Activated naive CD8-positive, alpha-beta T cell treated with anti-CD3 and anti-CD28 coated beads for 36 hours (primary cell): ENCODE results near the gene RYR3. TPM values are rescaled to one million over a fixed set of nuclear protein-coding genes. Genes with fewer than 3 reads are reported as not detected.

Experiments
- DNase-seq: peaks from one replicate; pipeline ENCODE4 v3.0.0; 2021
- H3K27ac Mint-ChIP-seq: one replicate; pipeline ENCODE4 v1.8.0; 2022; ENCODE audit warnings: mild to moderate bottlenecking, moderate library complexity, mixed read lengths
- H3K27me3 Mint-ChIP-seq: one replicate; pipeline ENCODE4 v1.8.0; 2022; ENCODE audit warnings: mild to moderate bottlenecking, mixed read lengths
- H3K36me3 Mint-ChIP-seq: one replicate; pipeline ENCODE4 v1.8.0; 2021; ENCODE audit warnings: mild to moderate bottlenecking, mixed read lengths
- H3K4me1 Mint-ChIP-seq: one replicate; pipeline ENCODE4 v1.8.0; 2021; ENCODE audit warnings: mixed read lengths
- H3K4me3 Mint-ChIP-seq: one replicate; pipeline ENCODE4 v1.8.0; 2022; ENCODE audit warnings: mild to moderate bottlenecking, moderate library complexity, mixed read lengths
- H3K9me3 Mint-ChIP-seq: one replicate; pipeline ENCODE4 v1.8.0; 2022; ENCODE audit warnings: mixed read lengths
- total RNA-seq, 2 experiments: library from RNA; stranded (reverse); gene quantifications; one replicate each; pipeline ENCODE4 v1.2.3, GENCODE V29; 2021

The RYR3 gene
- total RNA-seq, 2 experiments from 2014 or later = not detected

DNA sequence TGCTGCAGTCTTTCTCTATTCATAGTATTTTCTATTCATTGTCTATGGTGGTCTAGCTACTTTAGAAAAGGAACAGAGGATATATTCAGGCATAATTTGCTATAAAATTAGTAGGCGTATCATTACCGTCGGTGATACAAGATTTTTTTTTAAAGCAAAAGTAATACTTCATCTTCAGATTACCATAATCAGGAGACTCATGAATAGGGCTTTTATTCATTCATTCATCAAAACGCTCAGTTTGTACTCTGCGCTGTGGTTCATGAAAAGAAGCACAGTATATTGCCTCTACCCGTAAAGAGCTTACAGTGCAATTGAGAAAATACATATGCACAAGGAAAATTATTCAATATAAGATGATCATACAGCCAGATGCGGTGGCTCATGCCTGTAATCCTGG, 520.9 kb downstream of the RYR3 start:
- H3K4me3 Mint-ChIP-seq = no peak overlapping the region
- no peak overlapping the region for H3K27ac Mint-ChIP-seq
- no peaks in the 10 kb centered on the region for H3K9me3 Mint-ChIP-seq
- peaks cover 8% of the 10 kb centered on the region for H3K27me3 Mint-ChIP-seq
- H3K4me1 Mint-ChIP-seq = no peaks in the 10 kb centered on the region
- no peak for DNase-seq
- H3K36me3 Mint-ChIP-seq = no peaks in the 10 kb centered on the region

GRCh38 chr15:33834892-33835743, 524.4 kb downstream of the RYR3 start:
- Mint-ChIP-seq H3K4me1 (no peaks in the 10 kb centered on the region), H3K27ac (no peak overlapping the region), H3K36me3 (no peaks in the 10 kb centered on the region), H3K27me3 (no peaks in the 10 kb centered on the region), H3K4me3 (no peak overlapping the region), H3K9me3 (no peaks in the 10 kb centered on the region)
- DNase-seq = no peak

DNA sequence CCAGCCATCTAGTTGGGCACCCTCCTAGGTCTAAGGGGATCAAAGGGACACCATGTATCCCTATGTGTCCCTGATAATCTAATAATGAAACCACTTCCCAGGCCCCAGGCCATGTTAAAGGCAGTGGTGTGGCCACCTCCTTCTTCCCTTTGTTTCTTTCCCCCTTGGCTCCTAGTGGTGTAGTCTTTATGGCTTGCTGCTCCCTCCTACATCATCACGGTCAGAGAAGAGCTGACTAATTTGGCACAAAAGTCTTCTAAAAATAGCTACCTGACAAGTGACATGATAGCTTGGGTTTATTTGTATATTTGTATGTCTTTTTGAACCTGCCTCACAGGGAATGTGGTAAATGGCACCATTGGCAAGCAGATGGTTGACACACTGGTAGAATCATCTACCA, 526.5 kb downstream of the RYR3 start:
- Mint-ChIP-seq H3K9me3 (no peaks in the 10 kb centered on the region), H3K4me3 (no peak overlapping the region)
- no peak for DNase-seq

GRCh38 chr15:33839540-33839939, 528.8 kb downstream of the RYR3 start:
- no peak for DNase-seq
- no peak overlapping the region for H3K27ac Mint-ChIP-seq
- no peaks in the 10 kb centered on the region for H3K9me3 Mint-ChIP-seq
- peaks cover 5% of the 10 kb centered on the region for H3K27me3 Mint-ChIP-seq
- H3K4me3 Mint-ChIP-seq = no peak overlapping the region
- H3K4me1 Mint-ChIP-seq = no peaks in the 10 kb centered on the region
- no peaks in the 10 kb centered on the region for H3K36me3 Mint-ChIP-seq

More for the DNA sequence above, 526.5 kb downstream of the RYR3 start:
- Mint-ChIP-seq H3K27ac (no peak overlapping the region), H3K27me3 (peaks cover 4% of the 10 kb centered on the region), H3K4me1 (no peaks in the 10 kb centered on the region), H3K36me3 (no peaks in the 10 kb centered on the region)

GRCh38 chr15:33840615-33841014, 529.8 kb downstream of the RYR3 start:
- Mint-ChIP-seq H3K4me3 (no peak overlapping the region), H3K36me3 (no peaks in the 10 kb centered on the region), H3K27ac (no peak overlapping the region), H3K9me3 (no peaks in the 10 kb centered on the region), H3K27me3 (peaks cover 7% of the 10 kb centered on the region), H3K4me1 (no peaks in the 10 kb centered on the region)
- DNase-seq = no peak

DNA sequence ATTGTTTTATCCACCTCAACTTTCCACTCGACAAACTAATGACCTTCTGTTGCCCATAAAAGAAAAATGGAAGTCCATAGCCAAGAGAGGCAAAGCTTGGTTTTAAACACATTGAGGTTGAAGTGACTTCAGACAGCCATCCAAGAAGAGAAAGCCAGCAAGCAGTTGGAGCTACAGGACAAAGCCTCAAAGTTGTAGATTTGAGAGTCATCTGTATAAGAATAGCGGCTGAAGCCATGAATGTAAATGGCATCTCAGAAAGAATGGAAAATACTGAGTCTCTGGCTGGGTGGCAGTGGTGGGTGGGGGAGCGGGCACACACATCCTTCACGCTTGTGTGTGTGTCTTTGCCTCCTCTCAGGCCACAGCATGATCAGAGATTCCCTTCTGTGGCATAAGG, 533.4 kb downstream of the RYR3 start:
- H3K4me1 Mint-ChIP-seq = no peaks in the 10 kb centered on the region
- peaks cover 7% of the 10 kb centered on the region for H3K27me3 Mint-ChIP-seq
- no peaks in the 10 kb centered on the region for H3K9me3 Mint-ChIP-seq
- H3K36me3 Mint-ChIP-seq = no peaks in the 10 kb centered on the region
- no peak overlapping the region for H3K4me3 Mint-ChIP-seq
- no peak overlapping the region for H3K27ac Mint-ChIP-seq
- DNase-seq = no peak

- Mint-ChIP-seq H3K36me3 (no peaks in the 10 kb centered on the region), H3K4me1 (no peaks in the 10 kb centered on the region), H3K9me3 (no peaks in the 10 kb centered on the region), H3K27ac (no peak overlapping the region), H3K4me3 (no peak overlapping the region), H3K27me3 (peaks cover 7% of the 10 kb centered on the region)
- no peak for DNase-seq
These were observed 533.8 kb downstream of the RYR3 start for GRCh38 chr15:33844597-33844996.

DNA sequence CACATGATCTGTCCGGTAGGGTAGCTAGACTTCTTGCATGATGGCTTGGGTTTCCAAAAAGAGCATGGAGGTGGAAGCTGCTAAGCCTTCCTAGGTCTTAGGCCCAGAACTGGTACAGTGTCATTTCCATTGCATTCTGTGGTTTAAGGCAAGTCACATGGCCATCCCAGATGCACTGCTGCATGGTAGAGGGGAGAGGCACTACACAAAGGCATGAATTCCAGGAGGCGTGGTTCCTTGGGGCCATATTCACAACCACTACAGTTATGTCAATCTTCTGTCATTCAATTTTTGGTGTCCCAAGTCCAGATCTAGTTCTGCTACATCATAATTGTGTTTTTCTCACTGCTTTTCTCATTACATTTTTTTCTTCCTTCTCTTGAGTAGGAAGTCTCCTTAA, 535.4 kb downstream of the RYR3 start:
- Mint-ChIP-seq H3K27me3 (peaks cover 7% of the 10 kb centered on the region), H3K4me1 (no peaks in the 10 kb centered on the region), H3K36me3 (no peaks in the 10 kb centered on the region), H3K27ac (no peak overlapping the region), H3K4me3 (no peak overlapping the region), H3K9me3 (no peaks in the 10 kb centered on the region)
- no peak for DNase-seq

DNA sequence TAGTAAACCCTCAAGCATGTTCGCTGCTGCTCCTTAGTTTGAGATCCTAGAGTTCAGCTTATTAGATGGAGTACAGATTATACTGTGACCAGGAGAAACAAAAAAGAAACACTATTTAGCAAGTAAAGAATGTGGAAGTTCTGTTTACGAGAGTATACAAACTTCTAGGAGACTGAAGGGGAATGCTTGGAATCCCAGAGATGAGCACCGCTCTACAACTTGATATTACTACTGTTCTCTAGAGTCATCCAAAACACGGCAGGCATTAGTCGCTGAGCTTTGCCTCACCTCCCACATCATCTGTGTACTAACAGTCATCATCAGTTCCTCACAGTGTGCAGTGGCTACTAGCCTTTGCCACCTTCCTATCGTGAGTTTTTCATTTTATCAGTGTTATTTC, 536.1 kb downstream of the RYR3 start:
- no peaks in the 10 kb centered on the region for H3K9me3 Mint-ChIP-seq
- DNase-seq = no peak
- no peaks in the 10 kb centered on the region for H3K4me1 Mint-ChIP-seq
- H3K36me3 Mint-ChIP-seq = no peaks in the 10 kb centered on the region
- peaks cover 4% of the 10 kb centered on the region for H3K27me3 Mint-ChIP-seq
- H3K27ac Mint-ChIP-seq = no peak overlapping the region
- no peak overlapping the region for H3K4me3 Mint-ChIP-seq

DNA sequence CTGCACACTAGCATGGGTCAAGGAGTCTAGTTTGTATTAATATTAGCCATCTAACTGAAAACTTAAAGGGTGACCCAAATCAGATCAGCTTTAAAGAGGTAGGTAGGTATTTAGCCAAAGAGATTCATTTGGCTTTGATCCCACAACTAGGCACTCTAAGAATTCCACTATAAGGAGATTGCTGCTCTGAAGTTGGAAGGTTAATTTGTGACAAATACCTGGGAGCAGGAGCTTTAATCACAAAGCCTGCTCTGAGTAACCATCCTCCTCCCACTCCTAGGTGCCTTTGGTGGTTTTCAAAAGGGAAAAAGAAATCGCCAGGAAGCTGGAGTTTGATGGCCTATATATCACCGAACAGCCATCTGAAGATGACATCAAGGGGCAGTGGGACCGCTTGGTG, 537.2 kb downstream of the RYR3 start:
- H3K27me3 Mint-ChIP-seq = peaks cover 4% of the 10 kb centered on the region
- no peaks in the 10 kb centered on the region for H3K4me1 Mint-ChIP-seq
- H3K27ac Mint-ChIP-seq = no peak overlapping the region
- no peaks in the 10 kb centered on the region for H3K9me3 Mint-ChIP-seq
- DNase-seq = no peak
- H3K4me3 Mint-ChIP-seq = no peak overlapping the region
- no peaks in the 10 kb centered on the region for H3K36me3 Mint-ChIP-seq

GRCh38 chr15:33851079-33851478, 540.3 kb downstream of the RYR3 start:
- DNase-seq = no peak
- Mint-ChIP-seq H3K4me1 (no peaks in the 10 kb centered on the region), H3K4me3 (no peak overlapping the region), H3K27ac (no peak overlapping the region), H3K27me3 (no peaks in the 10 kb centered on the region), H3K9me3 (no peaks in the 10 kb centered on the region), H3K36me3 (no peaks in the 10 kb centered on the region)

- no peaks in the 10 kb centered on the region for H3K27me3 Mint-ChIP-seq
- H3K36me3 Mint-ChIP-seq = no peaks in the 10 kb centered on the region
- no peaks in the 10 kb centered on the region for H3K9me3 Mint-ChIP-seq
- no peak for DNase-seq
- H3K4me3 Mint-ChIP-seq = no peak overlapping the region
- no peaks in the 10 kb centered on the region for H3K4me1 Mint-ChIP-seq
- H3K27ac Mint-ChIP-seq = no peak overlapping the region
These were observed 541.3 kb downstream of the RYR3 start for GRCh38 chr15:33852094-33852493.

GRCh38 chr15:33852570-33852969, 541.8 kb downstream of the RYR3 start:
- H3K4me3 Mint-ChIP-seq = no peak overlapping the region
- DNase-seq = no peak
- H3K27ac Mint-ChIP-seq = no peak overlapping the region
- no peaks in the 10 kb centered on the region for H3K36me3 Mint-ChIP-seq
- no peaks in the 10 kb centered on the region for H3K27me3 Mint-ChIP-seq
- no peaks in the 10 kb centered on the region for H3K9me3 Mint-ChIP-seq
- no peaks in the 10 kb centered on the region for H3K4me1 Mint-ChIP-seq

- H3K36me3 Mint-ChIP-seq = peaks cover 6% of the 10 kb centered on the region
- no peak overlapping the region for H3K27ac Mint-ChIP-seq
- no peaks in the 10 kb centered on the region for H3K27me3 Mint-ChIP-seq
- DNase-seq = no peak
- H3K4me1 Mint-ChIP-seq = no peaks in the 10 kb centered on the region
- H3K4me3 Mint-ChIP-seq = no peak overlapping the region
- H3K9me3 Mint-ChIP-seq = no peaks in the 10 kb centered on the region
These were observed 547.0 kb downstream of the RYR3 start for GRCh38 chr15:33857726-33858125.

DNA sequence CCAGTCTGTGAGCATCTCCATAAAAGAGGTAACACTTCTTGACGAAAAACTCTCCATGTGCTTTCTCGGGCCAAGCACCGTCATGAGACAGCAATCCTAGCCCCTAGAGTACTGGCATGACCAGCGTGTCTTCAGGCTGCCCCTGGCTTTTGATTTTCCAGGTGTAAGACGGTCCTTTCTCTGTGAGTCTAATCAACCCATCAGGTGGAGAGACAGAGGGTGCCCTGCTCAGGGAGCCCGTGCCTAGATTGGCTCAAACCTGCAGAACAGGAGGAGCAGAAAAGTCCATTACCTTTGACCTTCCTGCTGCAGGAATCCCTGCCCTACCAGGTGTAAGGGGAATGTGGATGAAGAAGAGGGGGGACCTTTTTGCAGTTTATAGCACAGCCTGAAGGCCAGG, 548.1 kb downstream of the RYR3 start:
- H3K27me3 Mint-ChIP-seq = no peaks in the 10 kb centered on the region
- no peak overlapping the region for H3K4me3 Mint-ChIP-seq
- no peaks in the 10 kb centered on the region for H3K9me3 Mint-ChIP-seq
- H3K4me1 Mint-ChIP-seq = no peaks in the 10 kb centered on the region
- no peak for DNase-seq
- H3K36me3 Mint-ChIP-seq = peaks cover 13% of the 10 kb centered on the region
- no peak overlapping the region for H3K27ac Mint-ChIP-seq

DNA sequence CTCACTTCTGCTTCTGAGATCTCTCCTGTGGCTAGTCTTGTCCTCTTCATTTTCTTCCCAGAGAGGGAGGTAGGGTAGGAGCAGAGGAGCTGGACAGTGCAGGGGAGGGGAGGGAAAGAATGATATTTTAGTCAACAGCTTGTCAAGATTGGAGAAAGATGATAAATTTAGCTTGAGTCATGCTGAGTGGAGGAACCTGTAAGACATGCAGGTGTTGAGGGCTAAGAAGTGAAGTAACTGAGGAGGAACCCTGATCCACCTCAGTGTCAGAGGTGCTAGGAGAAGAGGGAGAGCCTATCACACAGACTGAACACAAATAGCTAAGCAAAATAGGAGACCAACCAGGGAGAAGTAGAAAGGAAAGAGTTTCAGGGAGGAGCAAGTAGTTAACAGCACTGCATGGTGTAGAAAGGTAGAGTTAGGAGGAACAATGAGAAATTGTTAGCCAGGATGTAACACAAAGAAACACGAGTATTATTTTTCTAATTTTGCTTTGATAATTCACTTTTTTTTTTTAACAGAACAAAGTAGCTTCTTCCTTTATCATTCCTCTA, 549.3 kb downstream of the RYR3 start:
- Mint-ChIP-seq H3K4me1 (no peaks in the 10 kb centered on the region), H3K36me3 (peaks cover 25% of the 10 kb centered on the region), H3K4me3 (no peak overlapping the region), H3K9me3 (no peaks in the 10 kb centered on the region), H3K27ac (no peak overlapping the region), H3K27me3 (no peaks in the 10 kb centered on the region)
- no peak for DNase-seq
